ENCODE measurements around the gene MYO18A. TPM values are rescaled to one million over a fixed set of nuclear protein-coding genes. Genes with fewer than 3 reads are reported as not detected.

The MYO18A gene
- total RNA-seq, 1 experiment from 2014 or later: 37.2 TPM

DNA sequence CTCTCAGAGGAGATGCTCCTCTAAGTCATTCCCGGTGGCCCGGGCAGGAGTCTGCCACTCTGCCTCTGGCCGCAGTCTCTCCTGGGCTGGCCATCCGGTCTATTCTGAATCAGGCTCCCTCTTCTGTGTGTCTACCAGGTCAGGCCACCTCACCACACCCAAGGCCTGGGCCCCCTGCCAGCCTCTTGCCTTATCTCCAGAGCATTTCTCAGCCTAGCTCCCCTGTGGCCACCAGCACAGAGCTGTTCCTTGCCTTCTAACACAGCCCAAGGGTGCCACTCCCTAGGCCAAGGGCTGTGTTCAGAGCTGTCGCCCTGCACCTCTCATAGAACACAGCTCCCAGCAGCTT is 55.3 kb downstream of the MYO18A start:
- peaks cover 14 to 21% of the 10 kb centered on the region in 2 experiments; a peak in 3 of 4 replicates for H3K4me1 ChIP-seq (ENCODE audit: control insufficient read depth in 1 of 2, insufficient read depth in 2 of 2, low read length in 2 of 2)

More for the DNA sequence above, 55.3 kb downstream of the MYO18A start:
- DNase-seq (ENCODE audit: low read depth, low spot score): no peak
- H3K9me3 ChIP-seq (ENCODE audit: control insufficient read depth in 1 of 2, insufficient read depth in 1 of 2, low read depth in 1 of 2, low read length in 2 of 2): no peaks in the 10 kb centered on the region
- intact Hi-C loops (cut with micrococcal nuclease): loop anchor here (1.0 kb wide), 1 partner anchor 19 kb away; no protein-coding TSS in a partner anchor
- no peaks in the 10 kb centered on the region for H3K9me2 ChIP-seq (ENCODE audit: insufficient read depth)
- TF ChIP-seq POLR2A (IDR thresholded peaks at IDR 0.05; ENCODE audit: borderline replicate concordance, extremely low read depth, insufficient read depth, insufficient read length) (no peak), ZFX (IDR thresholded peaks at IDR 0.05) (no peak), SIN3A (IDR thresholded peaks at IDR 0.05; ENCODE audit: low read depth) (no peak), EGR1 (IDR thresholded peaks at IDR 0.05; ENCODE audit: low read depth) (no peak), CEBPB (IDR thresholded peaks at IDR 0.05; ENCODE audit: low read depth) (no peak), JUND (IDR thresholded peaks at IDR 0.05) (no peak), EZH2phosphoT487 (IDR thresholded peaks at IDR 0.05; ENCODE audit: borderline replicate concordance) (no peak), EZH2 (IDR thresholded peaks at IDR 0.05) (no peak), ZNF274 (IDR thresholded peaks at IDR 0.05; ENCODE audit: low read depth, low read length) (no peak), ELF1 (IDR thresholded peaks at IDR 0.05; ENCODE audit: borderline replicate concordance, low read depth) (no peak), TCF7L2 (IDR thresholded peaks at IDR 0.05; ENCODE audit: borderline replicate concordance, extremely low read depth, insufficient read depth, insufficient read length) (no peak), YY1 (IDR thresholded peaks at IDR 0.05; ENCODE audit: extremely low read depth, insufficient replicate concordance, low read depth, low read length) (no peak), POLR2AphosphoS5 (IDR thresholded peaks at IDR 0.05; ENCODE audit: low read depth, low read length) (no peak)
- TF ChIP-seq, protein P1, sequence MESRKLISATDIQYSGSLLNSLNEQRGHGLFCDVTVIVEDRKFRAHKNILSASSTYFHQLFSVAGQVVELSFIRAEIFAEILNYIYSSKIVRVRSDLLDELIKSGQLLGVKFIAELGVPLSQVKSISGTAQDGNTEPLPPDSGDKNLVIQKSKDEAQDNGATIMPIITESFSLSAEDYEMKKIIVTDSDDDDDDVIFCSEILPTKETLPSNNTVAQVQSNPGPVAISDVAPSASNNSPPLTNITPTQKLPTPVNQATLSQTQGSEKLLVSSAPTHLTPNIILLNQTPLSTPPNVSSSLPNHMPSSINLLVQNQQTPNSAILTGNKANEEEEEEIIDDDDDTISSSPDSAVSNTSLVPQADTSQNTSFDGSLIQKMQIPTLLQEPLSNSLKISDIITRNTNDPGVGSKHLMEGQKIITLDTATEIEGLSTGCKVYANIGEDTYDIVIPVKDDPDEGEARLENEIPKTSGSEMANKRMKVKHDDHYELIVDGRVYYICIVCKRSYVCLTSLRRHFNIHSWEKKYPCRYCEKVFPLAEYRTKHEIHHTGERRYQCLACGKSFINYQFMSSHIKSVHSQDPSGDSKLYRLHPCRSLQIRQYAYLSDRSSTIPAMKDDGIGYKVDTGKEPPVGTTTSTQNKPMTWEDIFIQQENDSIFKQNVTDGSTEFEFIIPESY (IDR thresholded peaks at IDR 0.05; ENCODE audit: extremely low read depth, insufficient replicate concordance, low read length): no peak
- TF ChIP-seq, protein P2, sequence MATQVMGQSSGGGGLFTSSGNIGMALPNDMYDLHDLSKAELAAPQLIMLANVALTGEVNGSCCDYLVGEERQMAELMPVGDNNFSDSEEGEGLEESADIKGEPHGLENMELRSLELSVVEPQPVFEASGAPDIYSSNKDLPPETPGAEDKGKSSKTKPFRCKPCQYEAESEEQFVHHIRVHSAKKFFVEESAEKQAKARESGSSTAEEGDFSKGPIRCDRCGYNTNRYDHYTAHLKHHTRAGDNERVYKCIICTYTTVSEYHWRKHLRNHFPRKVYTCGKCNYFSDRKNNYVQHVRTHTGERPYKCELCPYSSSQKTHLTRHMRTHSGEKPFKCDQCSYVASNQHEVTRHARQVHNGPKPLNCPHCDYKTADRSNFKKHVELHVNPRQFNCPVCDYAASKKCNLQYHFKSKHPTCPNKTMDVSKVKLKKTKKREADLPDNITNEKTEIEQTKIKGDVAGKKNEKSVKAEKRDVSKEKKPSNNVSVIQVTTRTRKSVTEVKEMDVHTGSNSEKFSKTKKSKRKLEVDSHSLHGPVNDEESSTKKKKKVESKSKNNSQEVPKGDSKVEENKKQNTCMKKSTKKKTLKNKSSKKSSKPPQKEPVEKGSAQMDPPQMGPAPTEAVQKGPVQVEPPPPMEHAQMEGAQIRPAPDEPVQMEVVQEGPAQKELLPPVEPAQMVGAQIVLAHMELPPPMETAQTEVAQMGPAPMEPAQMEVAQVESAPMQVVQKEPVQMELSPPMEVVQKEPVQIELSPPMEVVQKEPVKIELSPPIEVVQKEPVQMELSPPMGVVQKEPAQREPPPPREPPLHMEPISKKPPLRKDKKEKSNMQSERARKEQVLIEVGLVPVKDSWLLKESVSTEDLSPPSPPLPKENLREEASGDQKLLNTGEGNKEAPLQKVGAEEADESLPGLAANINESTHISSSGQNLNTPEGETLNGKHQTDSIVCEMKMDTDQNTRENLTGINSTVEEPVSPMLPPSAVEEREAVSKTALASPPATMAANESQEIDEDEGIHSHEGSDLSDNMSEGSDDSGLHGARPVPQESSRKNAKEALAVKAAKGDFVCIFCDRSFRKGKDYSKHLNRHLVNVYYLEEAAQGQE (IDR thresholded peaks at IDR 0.05; ENCODE audit: low read depth): no peak
- ATAC-seq: peak; percentile 70
- peak overlapping the region; percentile 34 for H3K4me2 ChIP-seq (ENCODE audit: low read length)
- no peaks in the 10 kb centered on the region for H3K36me3 ChIP-seq (ENCODE audit: control insufficient read depth in 1 of 2, insufficient read depth in 2 of 2, low read length in 2 of 2)
- CTCF ChIA-PET: interaction anchor here (1.0 to 4.8 kb wide), 14 partner anchors 8 to 493 kb away, joined by 3 to 110 read pairs (median 12); partner anchors contain the start of genes MYO18A and NUFIP2
- no peak overlapping the region for H3K4me3 ChIP-seq (replicated peaks in 1 of 2; ENCODE audit: low read depth in 1 of 2, low read length in 2 of 2)
- POLR2A ChIA-PET: interaction anchor here (1.1 to 1.5 kb wide), 3 partner anchors 21 to 169 kb away, joined by 3 to 6 read pairs (median 3); partner anchors contain the start of gene NUFIP2
- RAD21 ChIA-PET (ENCODE audit: low non-redundant PET in 1 of 2, low total read pairs in 2 of 2, uncharacterized antibody in 2 of 2, unreplicated experiment in 2 of 2): interaction anchor here (0.8 to 2.1 kb wide), 10 partner anchors 18 to 441 kb away, joined by 3 to 22 read pairs (median 8); no protein-coding TSS in a partner anchor
- no peak overlapping the region for H2AFZ ChIP-seq (ENCODE audit: low read depth, low read length, poor library complexity, severe bottlenecking)
- H3K27ac ChIP-seq (ENCODE audit: low read depth, low read length): peak overlapping the region; percentile 16; the same call in 1 of the 2 replicates
- H3K9ac ChIP-seq (ENCODE audit: low read length): 0 out of 2 replicates have a peak overlapping the region, but pooled peaks have one; percentile 4
- H3K27me3 ChIP-seq (ENCODE audit: insufficient read depth, low read length): no peaks in the 10 kb centered on the region
- BruUV-seq (replicated peaks): no TSS peak
- peaks cover 2% of the 10 kb centered on the region; the same call in 1 of the 2 replicates for H3K79me2 ChIP-seq (ENCODE audit: insufficient read depth, low read length)
- no peaks in the 10 kb centered on the region for H4K20me1 ChIP-seq (ENCODE audit: insufficient read depth)

Data from HCT116 (cell line).